GM06990 (cell line): Measurements from ENCODE around the gene ITGA2.

Experiments
- DNase-seq: peaks from one replicate; pipeline ENCODE4 v3.0.0-alpha.2; 2011; ENCODE audit not compliant: insufficient read length; ENCODE audit errors: extremely low read depth
- H3K27me3 ChIP-seq: replicated peaks from 2 replicates; pipeline ENCODE4 v1.6.0; 2011; ENCODE audit warnings: low read length; ENCODE audit not compliant: control insufficient read depth, insufficient read depth
- H3K36me3 ChIP-seq: 2 replicates; pipeline ENCODE4 v1.5.1; 2011; ENCODE audit warnings: low read length; ENCODE audit not compliant: control insufficient read depth, insufficient read depth
- H3K4me3 ChIP-seq: replicated peaks from 2 replicates; pipeline ENCODE4 v1.5.1; 2011; ENCODE audit warnings: low read depth, mild to moderate bottlenecking, control low read depth, low read length
- CTCF ChIP-seq: IDR thresholded peaks from 2 replicates; pipeline ENCODE4 v1.5.1; 2011; ENCODE audit warnings: low read length, control low read depth, mild to moderate bottlenecking, inconsistent platforms; ENCODE audit not compliant: insufficient read depth, poor library complexity, severe bottlenecking

The ITGA2 gene

GRCh38 chr5:53045263-53045662, 56.1 kb downstream of the ITGA2 start:
- no peaks in the 10 kb centered on the region; the same call in 1 of the 2 replicates for H3K27me3 ChIP-seq
- DNase-seq: no peak
- H3K4me3 ChIP-seq: no peak overlapping the region
- TF ChIP-seq CTCF: no peak
- no peaks in the 10 kb centered on the region for H3K36me3 ChIP-seq

GRCh38 chr5:53048248-53048647, 59.1 kb downstream of the ITGA2 start:
- H3K27me3 ChIP-seq: no peaks in the 10 kb centered on the region; the same call in 1 of the 2 replicates
- no peak overlapping the region for H3K4me3 ChIP-seq
- TF ChIP-seq CTCF: no peak
- no peaks in the 10 kb centered on the region for H3K36me3 ChIP-seq
- no peak for DNase-seq

GRCh38 chr5:53052499-53052898, 63.3 kb downstream of the ITGA2 start:
- Histone ChIP-seq H3K36me3 (no peaks in the 10 kb centered on the region), H3K4me3 (no peak overlapping the region), H3K27me3 (no peaks in the 10 kb centered on the region; the same call in 1 of the 2 replicates)
- DNase-seq: no peak
- TF ChIP-seq CTCF: no peak

GRCh38 chr5:53053364-53053763, 64.2 kb downstream of the ITGA2 start:
- no peak for DNase-seq
- TF ChIP-seq CTCF: no peak
- Histone ChIP-seq H3K4me3 (no peak overlapping the region), H3K27me3 (no peaks in the 10 kb centered on the region; the same call in none of the 2 replicates), H3K36me3 (no peaks in the 10 kb centered on the region)

- TF ChIP-seq CTCF: no peak
- H3K36me3 ChIP-seq: no peaks in the 10 kb centered on the region
- no peak overlapping the region for H3K4me3 ChIP-seq
- no peaks in the 10 kb centered on the region; the same call in none of the 2 replicates for H3K27me3 ChIP-seq
- no peak for DNase-seq
These were observed 66.2 kb downstream of the ITGA2 start for GRCh38 chr5:53055365-53055764.

DNA sequence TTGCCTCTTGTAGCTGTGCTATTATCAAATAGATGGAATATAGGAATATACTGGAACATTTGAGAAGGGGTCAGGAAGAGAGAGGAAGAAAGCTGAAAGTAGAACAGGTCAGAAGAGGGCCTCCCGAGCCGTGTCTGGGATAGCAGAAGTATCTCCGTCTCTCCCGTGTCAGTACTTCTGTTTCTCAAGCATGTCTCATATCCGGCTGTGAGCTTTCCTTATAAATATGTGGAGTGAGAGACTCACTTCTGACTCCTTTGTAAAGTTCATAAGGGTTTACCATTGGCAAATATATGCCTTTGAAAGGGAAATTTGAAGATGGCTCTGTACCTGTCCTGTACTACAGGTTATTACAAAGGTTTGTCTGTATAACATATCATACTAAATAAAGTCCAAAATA, 70.1 kb downstream of the ITGA2 start:
- TF ChIP-seq CTCF: no peak
- Histone ChIP-seq H3K4me3 (no peak overlapping the region), H3K36me3 (no peaks in the 10 kb centered on the region), H3K27me3 (no peaks in the 10 kb centered on the region; the same call in 1 of the 2 replicates)
- DNase-seq: no peak
